GM21515 (cell line): Measurements from ENCODE around the gene MTMR3.

ENCODE experiments used
- ATAC-seq: cut with Tn5 transposase; IDR thresholded peaks from one replicate; pipeline ENCODE4 v1.9.1; 2021; ENCODE audit not compliant: unreplicated experiment

Gene MTMR3

DNA sequence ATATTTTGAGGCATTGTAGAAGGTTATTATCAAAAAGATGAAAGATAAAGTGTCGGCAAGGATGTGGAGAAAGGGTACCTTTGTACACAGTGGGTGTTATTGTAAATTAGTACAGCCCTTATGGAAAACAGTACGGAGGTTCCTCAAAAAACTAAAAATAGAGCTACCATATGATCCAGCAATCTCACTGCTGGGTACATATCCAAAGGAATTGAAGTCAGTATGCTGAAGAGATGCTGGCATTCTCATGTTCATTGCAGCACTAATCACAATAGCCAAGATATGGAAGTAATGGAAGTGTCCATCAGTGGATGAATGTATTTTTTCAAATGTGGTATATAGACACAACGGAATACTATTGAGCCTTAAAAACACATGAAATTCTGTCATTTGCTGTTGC, 15.1 kb upstream of the MTMR3 start:
- no peak for ATAC-seq

DNA sequence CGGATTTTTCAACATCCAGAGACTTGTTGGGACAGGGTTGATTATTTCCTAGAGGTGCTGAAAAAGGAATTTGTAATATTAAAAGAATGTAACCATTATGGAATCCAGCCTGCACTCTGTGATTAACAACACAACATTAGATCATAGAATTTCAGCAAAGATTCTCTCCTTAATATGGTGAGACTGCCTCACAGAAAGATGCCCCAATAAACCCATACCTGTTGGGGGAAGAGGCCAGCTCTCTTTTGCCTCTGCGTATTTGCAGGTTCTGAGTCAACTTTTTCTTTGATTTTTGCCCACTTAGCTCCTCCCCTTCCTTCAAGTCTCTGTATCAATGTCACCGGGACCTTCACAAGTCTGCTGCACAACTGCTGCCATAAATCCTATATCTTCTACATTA, 12.4 kb upstream of the MTMR3 start:
- ATAC-seq, result no peak

DNA sequence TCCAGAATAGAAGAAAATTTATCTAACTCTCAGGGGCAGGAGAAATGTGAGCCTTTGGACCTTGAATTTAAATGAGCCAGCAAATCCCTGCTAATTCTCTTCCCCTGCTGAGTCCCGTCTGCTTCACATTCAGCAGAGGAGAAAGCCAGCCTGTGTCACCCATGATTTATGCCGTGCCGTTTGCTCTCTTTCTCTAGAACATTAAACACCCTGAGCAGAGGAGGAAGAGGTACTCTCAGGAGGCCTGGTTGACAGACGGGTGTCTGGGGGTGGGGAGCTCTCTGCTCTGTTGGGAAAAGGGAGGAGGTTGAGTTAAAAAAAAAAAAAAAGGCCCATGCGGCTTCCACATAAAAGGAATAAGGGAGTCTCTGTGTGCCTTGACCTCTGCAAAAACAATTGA, 11.3 kb upstream of the MTMR3 start:
- no peak for ATAC-seq

DNA sequence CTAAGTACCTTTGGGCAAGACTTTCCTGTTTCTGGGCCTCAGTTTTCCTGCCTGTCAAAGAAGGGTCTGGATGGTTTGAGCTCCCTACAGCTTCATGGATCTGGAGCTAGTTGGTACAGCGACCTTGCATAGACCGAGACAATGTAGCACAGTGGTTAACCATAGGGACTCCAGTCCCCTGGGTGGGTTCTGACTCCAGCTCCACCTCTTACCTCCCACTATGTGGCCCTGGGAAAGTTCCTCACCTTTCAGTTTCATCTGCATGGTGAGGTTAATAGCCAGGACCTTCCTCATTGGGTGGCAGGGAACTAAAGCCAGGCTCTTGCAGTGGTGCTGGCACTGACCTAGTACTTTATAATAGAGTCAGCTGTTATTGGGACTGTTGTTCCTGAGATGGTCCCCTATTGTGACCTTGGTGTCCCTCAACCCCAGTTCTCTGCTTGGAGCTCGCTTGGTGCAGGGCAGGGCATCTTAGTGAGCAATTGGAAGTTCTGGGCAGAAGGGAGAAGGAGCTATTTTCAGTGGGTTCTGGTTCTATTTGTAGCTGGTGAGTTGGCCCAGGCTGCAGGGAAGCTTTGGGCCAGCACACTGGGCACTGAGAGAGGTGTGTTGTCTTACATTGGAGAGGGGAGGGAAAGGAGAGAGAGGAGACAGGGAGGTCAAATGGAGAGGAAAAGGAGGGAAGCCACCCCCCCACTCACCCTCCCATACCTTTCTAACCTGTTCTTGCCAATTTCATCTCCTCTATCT, 10.7 kb upstream of the MTMR3 start:
- no peak for ATAC-seq

GRCh38 chr22:29872989-29873388, 10.0 kb upstream of the MTMR3 start:
- ATAC-seq, result no peak

- no peak for ATAC-seq
Measured at GRCh38 chr22:29873943-29874342, 9.0 kb upstream of the MTMR3 start.

DNA sequence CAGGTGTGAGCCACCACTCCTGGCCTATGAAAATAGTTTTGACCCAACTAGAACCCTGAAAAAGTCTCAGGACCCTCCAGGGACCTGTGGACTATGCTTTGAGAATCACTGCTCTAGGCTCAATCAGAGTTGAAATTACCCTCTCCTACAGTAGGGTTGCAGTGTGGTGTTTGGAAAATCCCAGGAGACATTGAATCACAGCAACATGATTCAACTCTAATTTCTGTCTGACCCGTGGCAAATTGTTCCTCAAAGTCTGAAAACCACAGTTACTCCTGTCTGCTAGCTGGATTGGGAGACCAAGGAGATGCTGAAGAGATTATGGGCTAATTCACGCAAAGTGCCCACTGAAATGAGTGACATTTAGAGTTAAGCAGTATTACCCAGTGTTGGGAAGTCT, 5.4 kb upstream of the MTMR3 start:
- ATAC-seq, result no peak

- no peak for ATAC-seq
Measured at GRCh38 chr22:29879753-29880152, 3.2 kb upstream of the MTMR3 start.

GRCh38 chr22:29882716-29883044, 294 bp upstream of the MTMR3 start:
- ATAC-seq, result peak; percentile 55

DNA sequence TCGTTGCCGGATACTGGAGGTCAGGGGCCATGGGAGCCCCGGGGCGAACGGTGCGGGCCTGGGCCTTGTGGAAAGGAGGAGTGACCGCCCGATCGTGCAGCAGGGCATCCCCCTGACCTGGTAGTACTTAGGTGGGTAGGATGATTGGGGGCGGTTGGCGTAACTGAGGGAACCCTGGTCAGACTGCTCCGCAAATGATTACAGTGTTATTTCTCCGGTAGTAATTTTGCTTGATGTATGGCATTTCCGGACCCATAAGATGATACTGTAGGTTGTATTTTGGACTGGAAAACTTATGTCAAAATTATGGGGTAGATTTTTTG, 762 bp downstream of the MTMR3 start:
- peak; percentile 4 for ATAC-seq

GRCh38 chr22:29885610-29886009, 2.6 kb downstream of the MTMR3 start:
- ATAC-seq, result no peak

GRCh38 chr22:29886596-29886995, 3.6 kb downstream of the MTMR3 start:
- ATAC-seq, result no peak

DNA sequence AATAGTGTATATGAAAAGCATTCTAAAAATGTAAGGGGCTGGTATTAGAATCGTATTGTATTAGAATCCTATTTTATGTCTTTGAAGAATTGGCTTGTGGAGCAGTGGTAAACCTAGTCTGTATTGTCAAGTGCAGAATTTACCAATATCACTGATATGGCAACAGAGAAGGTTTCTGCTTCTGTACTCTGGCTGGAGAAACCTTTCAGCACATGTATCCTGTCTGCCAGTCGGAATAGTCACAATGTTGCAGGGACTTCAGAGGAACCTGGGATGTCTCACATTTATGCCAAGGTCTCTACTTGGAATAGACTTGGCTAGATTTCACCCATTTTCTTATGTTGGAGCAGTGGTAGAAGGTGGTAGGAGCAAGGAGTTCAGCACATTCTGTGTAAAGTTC, 4.4 kb downstream of the MTMR3 start:
- ATAC-seq, result no peak

GRCh38 chr22:29890760-29891159, 7.8 kb downstream of the MTMR3 start:
- no peak for ATAC-seq

DNA sequence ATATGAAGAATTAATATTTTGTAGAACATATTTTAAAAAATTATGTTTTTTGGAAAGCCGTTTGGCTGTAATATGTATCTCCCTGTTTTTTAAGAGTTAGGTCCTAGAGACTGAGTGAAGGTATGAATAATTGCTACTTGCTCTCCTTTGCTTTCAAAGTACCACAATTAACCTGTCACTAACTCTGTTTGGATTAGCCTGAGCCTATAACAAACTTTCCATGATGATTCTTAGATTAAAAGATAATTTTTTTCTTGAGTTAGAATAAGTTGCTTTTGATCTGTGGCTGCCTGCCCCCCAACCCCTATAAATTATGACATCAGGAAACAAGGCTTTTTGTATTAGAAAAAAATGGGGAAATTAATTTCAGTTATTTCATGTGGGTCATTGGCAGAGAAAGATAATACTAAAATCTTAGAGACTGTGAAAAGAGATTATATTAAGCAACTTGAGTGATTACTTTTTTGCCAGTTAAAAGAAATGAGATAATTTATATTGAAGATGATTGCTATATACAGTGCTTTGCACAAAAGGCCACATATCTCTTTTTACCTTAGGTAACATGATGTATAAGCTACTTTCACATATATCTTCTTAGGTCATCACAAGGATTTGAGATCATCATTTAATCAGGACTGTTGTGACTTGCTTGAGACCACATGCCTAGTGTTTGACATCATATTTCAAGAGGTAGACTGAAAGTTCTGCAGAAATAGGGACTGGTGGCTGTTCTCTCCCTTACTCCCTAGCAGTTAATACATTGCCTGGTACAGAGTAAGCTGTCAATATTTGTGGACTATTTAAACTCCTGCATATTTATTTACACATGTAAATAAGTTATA, 9.6 kb downstream of the MTMR3 start:
- ATAC-seq, result no peak

DNA sequence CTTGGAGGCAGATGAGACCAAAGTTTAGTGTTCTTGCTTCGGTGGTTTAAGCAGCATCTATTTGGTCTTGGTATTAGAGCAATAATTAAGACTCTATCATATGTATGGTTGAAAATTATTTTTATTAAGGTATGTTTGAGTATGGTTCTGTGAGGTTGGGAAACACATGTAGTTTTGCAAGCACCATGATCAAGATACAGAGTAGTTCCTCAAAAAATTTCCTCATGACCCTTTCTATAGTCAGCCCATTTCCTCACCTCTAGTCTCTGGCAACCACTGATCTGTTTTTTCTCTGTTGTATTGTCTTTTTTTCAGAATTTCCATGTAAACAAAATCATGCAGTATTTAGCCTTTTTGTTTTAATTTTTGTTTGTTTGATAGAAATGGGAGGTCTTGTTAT, 18.4 kb downstream of the MTMR3 start:
- ATAC-seq, result no peak

DNA sequence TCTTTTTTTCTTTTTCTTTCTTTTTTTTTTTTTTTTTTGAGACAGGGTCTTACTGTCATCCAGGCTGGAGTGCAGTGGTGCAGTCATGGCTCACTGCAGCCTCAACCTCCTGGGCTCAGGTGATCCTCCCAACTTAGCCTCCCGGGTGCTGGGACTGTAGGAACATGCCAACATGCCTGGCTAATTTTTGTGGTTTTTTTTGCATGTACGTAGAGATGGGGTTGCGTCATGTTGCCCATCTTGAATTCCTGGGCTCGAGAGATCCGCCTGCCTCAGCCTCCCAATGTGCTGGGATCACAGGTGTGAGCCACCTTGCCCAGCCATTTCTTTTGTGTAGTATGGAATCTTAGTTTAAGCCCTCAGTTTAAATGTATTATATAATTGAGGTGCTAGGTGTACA, 20.4 kb downstream of the MTMR3 start:
- ATAC-seq, result no peak

GRCh38 chr22:29904020-29904419, 21.0 kb downstream of the MTMR3 start:
- no peak for ATAC-seq

- no peak for ATAC-seq
Measured at GRCh38 chr22:29907753-29908515, 25.0 kb downstream of the MTMR3 start.

GRCh38 chr22:29912141-29912540, 29.2 kb downstream of the MTMR3 start:
- no peak for ATAC-seq

GRCh38 chr22:29912605-29913398, 29.8 kb downstream of the MTMR3 start:
- no peak for ATAC-seq
